Esophagus squamous epithelium (tissue), 5 donors: ENCODE data around the gene ALDH8A1. TPM values are rescaled to one million over a fixed set of nuclear protein-coding genes. Genes with fewer than 3 reads are reported as not detected.

Experiments used
- DNase-seq: peaks from one replicate; lab custom pipeline; 2025; lab: John Stamatoyannopoulos, UW
- H3K27ac ChIP-seq, 4 donors: fragments of 200-600 bp; sonication (generic); one replicate each; pipeline ENCODE4 v1.5.1; 2016 to 2019; ENCODE audit warnings: mild to moderate bottlenecking in 1 of 4
- H3K27me3 ChIP-seq, 4 donors: fragments of 200-600 bp; sonication (generic); 1 replicate in 3 of 4; 2 replicates in 1 of 4; pipeline versions ENCODE4 v1.5.1 to v1.6.0; 2017 to 2021; ENCODE audit warnings: antibody characterized with exemption in 1 of 4
- H3K36me3 ChIP-seq, 3 donors: fragments of 200-600 bp; sonication (generic); one replicate each; pipeline ENCODE4 v1.5.1; 2016 to 2019
- H3K4me1 ChIP-seq, 3 donors: fragments of 200-600 bp; sonication (generic); one replicate each; pipeline ENCODE4 v1.5.1; 2017 to 2019
- H3K4me3 ChIP-seq, 4 donors: fragments of 200-600 bp; sonication (generic); 1 replicate in 3 of 4; 2 replicates in 1 of 4; pipeline ENCODE4 v1.5.1; 2016 to 2019; ENCODE audit warnings: mild to moderate bottlenecking in 2 of 4, moderate library complexity in 1 of 4
- H3K9me3 ChIP-seq, 3 donors: fragments of 200-600 bp; sonication (generic); one replicate each; pipeline ENCODE4 v1.5.1; 2016 to 2019
- CTCF ChIP-seq, 6 experiments: fragments of 450-650 bp in 4 of 6; fragments of 200-600 bp in 2 of 6; sonication (generic) in 2 of 6; IDR thresholded peaks; one replicate each; pipeline ENCODE4 v1.5.1; 2016 to 2019; ENCODE audit warnings: antibody characterized with exemption in 6 of 6, mild to moderate bottlenecking in 4 of 6, moderate library complexity in 4 of 6
- POLR2A ChIP-seq, 4 donors: fragments of 450-650 bp; IDR thresholded peaks; one replicate each; pipeline ENCODE4 v1.6.1; 2017; ENCODE audit warnings: antibody characterized with exemption in 4 of 4, mild to moderate bottlenecking in 4 of 4, moderate library complexity in 3 of 4
- WGBS, 2 donors: methylation state at CpG; one replicate each; pipeline ENCODE4 v1.1.5; 2018; 5-methylcytosine and 5-hydroxymethylcytosine counted together
- intact Hi-C: fragments of 100-400 bp; cut with DNase I; formaldehyde crosslinking; loops from one replicate; pipeline ENCODE4 v1.15.0; 2022
- total RNA-seq, 4 donors: library from RNA; depleted of rRNA; stranded (reverse); fragments of >200 nt; gene quantifications; one replicate each; pipeline ENCODE4 v1.1.0, GENCODE V29; 2016
- donor health status: DM: yes; HTN: yes; CAD: no.

The ALDH8A1 gene
- total RNA-seq, 4 donors from 2014 or later, result 0.13 to 0.76 (median 0.62) TPM; not detected in 1

GRCh38 chr6:134954272-134955000, 4.5 kb upstream of the ALDH8A1 start:
- DNase-seq, result no peak
- no peaks in the 10 kb centered on the region for H3K4me1 ChIP-seq
- H3K4me3 ChIP-seq, result no peak overlapping the region
- no peaks in the 10 kb centered on the region for H3K27me3 ChIP-seq
- no peaks in the 10 kb centered on the region for H3K9me3 ChIP-seq
- peaks cover 0 to 9% (median 4%) of the 10 kb centered on the region in 3 donors for H3K36me3 ChIP-seq
- TF ChIP-seq CTCF (IDR thresholded peaks at IDR 0.05) (no peak), POLR2A (IDR thresholded peaks at IDR 0.05) (no peak)
- 63 to 94% methylated on average over 2 to 4 of the region's 4 CpGs for WGBS, 2 donors
- H3K27ac ChIP-seq, result no peak overlapping the region
- intact Hi-C loops, result no loop called here

- intact Hi-C loops, result no loop called here
- no peak for TF ChIP-seq CTCF (IDR thresholded peaks at IDR 0.05)
- no peak for TF ChIP-seq POLR2A (IDR thresholded peaks at IDR 0.05)
- WGBS, 2 donors, result 83 to 92% methylated on average over 13 of the region's 13 CpGs
- DNase-seq, result no peak
- Histone ChIP-seq H3K36me3 (no peaks in the 10 kb centered on the region), H3K4me3 (no peak overlapping the region), H3K27me3 (no peaks in the 10 kb centered on the region), H3K9me3 (no peaks in the 10 kb centered on the region), H3K27ac (no peak overlapping the region), H3K4me1 (no peaks in the 10 kb centered on the region)
These were observed 1.8 kb upstream of the ALDH8A1 start for GRCh38 chr6:134951494-134952263.

GRCh38 chr6:134950482-134950881, 581 bp upstream of the ALDH8A1 start:
- DNase-seq, result no peak
- WGBS, 2 donors, result 59 to 63% methylated on average over 2 of the region's 2 CpGs
- no peak for TF ChIP-seq CTCF (IDR thresholded peaks at IDR 0.05)
- no peak for TF ChIP-seq POLR2A (IDR thresholded peaks at IDR 0.05)
- Histone ChIP-seq H3K36me3 (no peaks in the 10 kb centered on the region), H3K9me3 (no peaks in the 10 kb centered on the region), H3K27me3 (no peaks in the 10 kb centered on the region), H3K4me1 (no peaks in the 10 kb centered on the region), H3K4me3 (no peak overlapping the region), H3K27ac (no peak overlapping the region)
- intact Hi-C loops, result no loop called here

GRCh38 chr6:134948691-134949090, 1.2 kb downstream of the ALDH8A1 start:
- intact Hi-C loops, result loop anchor here (10.0 kb wide), 1 partner anchor 794 kb away; no protein-coding TSS in a partner anchor
- Histone ChIP-seq H3K4me1 (no peaks in the 10 kb centered on the region), H3K9me3 (no peaks in the 10 kb centered on the region), H3K4me3 (no peak overlapping the region), H3K27me3 (no peaks in the 10 kb centered on the region), H3K27ac (no peak overlapping the region), H3K36me3 (no peaks in the 10 kb centered on the region)
- WGBS, 2 donors, result 74 to 90% methylated on average over 1 of the region's 1 CpG
- TF ChIP-seq POLR2A (IDR thresholded peaks at IDR 0.05) (no peak), CTCF (IDR thresholded peaks at IDR 0.05) (no peak)
- DNase-seq, result no peak

- no peaks in the 10 kb centered on the region for H3K27me3 ChIP-seq
- H3K4me1 ChIP-seq, result no peaks in the 10 kb centered on the region
- no peak overlapping the region for H3K4me3 ChIP-seq
- H3K9me3 ChIP-seq, result no peaks in the 10 kb centered on the region
- no peak overlapping the region for H3K27ac ChIP-seq
- TF ChIP-seq POLR2A (IDR thresholded peaks at IDR 0.05), result no peak
- no peak for TF ChIP-seq CTCF (IDR thresholded peaks at IDR 0.05)
- DNase-seq, result no peak
- H3K36me3 ChIP-seq, result no peaks in the 10 kb centered on the region
- intact Hi-C loops, result loop anchor here (10.0 kb wide), 1 partner anchor 793 kb away; no protein-coding TSS in a partner anchor
These were observed 1.8 kb downstream of the ALDH8A1 start for GRCh38 chr6:134948142-134948541.
